DND-41 (cell line): ENCODE data around the gene CFAP20DC.

Source experiments
- CTCF ChIP-seq: IDR thresholded peaks from 2 replicates; pipeline ENCODE4 v1.5.1; 2012; ENCODE audit warnings: borderline replicate concordance, low read length, moderate library complexity, mild to moderate bottlenecking; ENCODE audit not compliant: poor library complexity, severe bottlenecking; ENCODE audit errors: extremely low read depth
- EZH2 ChIP-seq: IDR thresholded peaks from 3 replicates; pipeline ENCODE4 v1.6.1; 2012; ENCODE audit warnings: borderline replicate concordance, low read depth, mild to moderate bottlenecking, moderate library complexity, low read length, inconsistent platforms; ENCODE audit not compliant: severe bottlenecking

- TF ChIP-seq CTCF (no peak), EZH2 (no peak)
Observed at GRCh38 chr3:58824777-58825176, 225.0 kb downstream of the CFAP20DC start.
